HG03378 (cell line): ENCODE results near the gene RPS6KB2.

Source experiments
- ATAC-seq: cut with Tn5 transposase; IDR thresholded peaks from one replicate; pipeline ENCODE4 v1.9.1; 2021; ENCODE audit warnings: mild to moderate bottlenecking, moderate library complexity; ENCODE audit not compliant: unreplicated experiment

The RPS6KB2 gene

DNA sequence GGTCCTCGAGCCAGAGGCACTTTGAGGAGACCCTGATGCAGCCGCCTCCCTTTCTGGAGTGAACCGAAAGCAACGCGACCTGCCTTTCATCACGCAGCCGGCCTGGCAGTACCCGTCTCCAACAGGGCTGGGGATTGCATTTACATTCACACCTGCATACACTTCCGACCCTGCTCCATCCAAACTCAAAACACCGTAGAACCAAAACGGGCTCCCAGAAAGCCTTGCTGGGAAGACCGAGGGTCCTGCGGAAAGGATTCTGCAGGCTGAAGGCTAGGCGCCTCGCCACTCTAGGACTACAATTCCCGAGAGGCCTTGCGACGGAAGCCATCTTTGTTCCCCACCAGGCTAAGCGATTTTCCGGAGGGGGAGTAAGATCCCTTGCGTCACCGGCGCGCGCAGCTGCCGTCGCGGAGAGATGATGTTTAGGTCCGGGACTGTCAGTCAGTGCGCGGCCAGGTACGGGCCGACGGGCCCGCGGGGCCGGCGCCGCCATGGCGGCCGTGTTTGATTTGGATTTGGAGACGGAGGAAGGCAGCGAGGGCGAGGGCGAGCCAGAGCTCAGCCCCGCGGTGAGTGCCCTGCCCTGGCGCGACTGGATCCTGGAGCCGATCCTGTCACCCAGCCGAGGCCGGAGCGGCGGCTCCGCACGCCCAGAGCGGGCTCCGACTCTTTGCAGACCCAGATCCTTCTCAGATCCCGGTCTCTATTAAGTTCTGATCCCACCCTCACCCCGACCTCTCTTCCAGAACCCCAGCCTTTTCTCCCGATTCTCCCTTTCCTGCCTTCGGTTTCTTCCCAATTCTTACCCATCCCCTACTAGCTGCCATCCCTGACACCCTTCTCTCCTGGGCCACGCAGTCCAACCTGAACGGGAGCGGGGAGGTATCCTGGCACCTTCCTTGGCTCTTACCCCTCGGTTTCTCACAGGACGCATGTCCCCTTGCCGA is at the start of gene RPS6KB2:
RPS6KB2 (plus strand) TSS at position 443 of the 950 bp plus-strand sequence; CDS start at position 495, 52 bp downstream.
- peak; percentile 72 for ATAC-seq

DNA sequence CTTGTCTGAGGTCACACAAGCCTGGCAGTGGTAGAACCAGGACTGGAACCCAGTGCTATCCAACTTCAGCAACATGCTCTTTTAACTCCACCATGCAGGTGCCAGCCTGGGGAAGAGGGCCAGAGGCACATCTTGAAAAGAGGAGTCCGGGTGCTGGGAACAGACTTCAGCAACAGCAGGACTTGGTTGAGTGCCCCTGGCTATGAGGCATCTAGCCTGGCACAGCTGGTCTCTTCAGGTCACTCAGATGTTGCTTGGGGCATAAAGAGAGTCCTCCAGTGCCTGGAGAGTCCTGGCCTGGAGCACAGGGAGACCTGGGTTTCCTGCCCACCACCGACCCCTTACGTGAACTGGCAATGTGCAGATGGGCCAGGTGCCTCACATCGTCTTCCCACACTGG is 49.8 kb upstream of the RPS6KB2 start:
- ATAC-seq: no peak

GRCh38 chr11:67379061-67380058 is 48.9 kb upstream of the RPS6KB2 start:
- ATAC-seq: no peak

DNA sequence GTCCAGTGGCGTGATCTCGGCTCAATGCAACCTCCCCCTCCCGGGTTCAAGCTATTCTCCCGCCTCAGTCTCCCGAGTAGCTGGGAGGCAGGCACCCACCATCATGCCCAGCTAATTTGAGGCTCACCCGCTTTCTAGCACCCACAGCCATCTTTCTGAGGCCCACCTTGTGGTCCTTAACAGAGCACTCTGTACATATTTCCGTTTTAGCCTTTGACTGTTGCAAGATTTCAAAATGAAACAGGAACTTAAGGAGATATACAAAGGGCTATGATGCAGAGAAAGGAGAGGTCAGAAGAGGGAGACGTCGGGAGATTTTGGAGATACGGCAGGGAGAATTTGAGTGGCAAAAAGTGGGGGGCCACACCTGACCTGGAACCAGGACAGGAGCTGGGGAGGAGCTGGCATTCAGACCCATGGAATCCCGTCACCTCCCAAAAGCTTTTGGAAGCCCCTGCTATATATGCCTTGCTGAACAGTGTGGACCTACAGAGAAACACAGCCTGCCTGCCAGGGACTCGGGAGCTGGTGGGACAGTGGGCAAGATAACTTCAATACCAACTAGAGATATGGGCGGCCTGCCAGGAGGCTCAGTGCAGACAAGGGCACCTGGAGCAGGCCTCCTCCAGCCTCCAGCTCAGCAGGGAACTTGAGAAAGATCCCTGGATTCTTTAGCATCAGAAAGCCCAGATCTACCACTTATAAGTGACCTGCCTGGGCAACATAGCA is 46.9 kb upstream of the RPS6KB2 start:
- no peak for ATAC-seq

DNA sequence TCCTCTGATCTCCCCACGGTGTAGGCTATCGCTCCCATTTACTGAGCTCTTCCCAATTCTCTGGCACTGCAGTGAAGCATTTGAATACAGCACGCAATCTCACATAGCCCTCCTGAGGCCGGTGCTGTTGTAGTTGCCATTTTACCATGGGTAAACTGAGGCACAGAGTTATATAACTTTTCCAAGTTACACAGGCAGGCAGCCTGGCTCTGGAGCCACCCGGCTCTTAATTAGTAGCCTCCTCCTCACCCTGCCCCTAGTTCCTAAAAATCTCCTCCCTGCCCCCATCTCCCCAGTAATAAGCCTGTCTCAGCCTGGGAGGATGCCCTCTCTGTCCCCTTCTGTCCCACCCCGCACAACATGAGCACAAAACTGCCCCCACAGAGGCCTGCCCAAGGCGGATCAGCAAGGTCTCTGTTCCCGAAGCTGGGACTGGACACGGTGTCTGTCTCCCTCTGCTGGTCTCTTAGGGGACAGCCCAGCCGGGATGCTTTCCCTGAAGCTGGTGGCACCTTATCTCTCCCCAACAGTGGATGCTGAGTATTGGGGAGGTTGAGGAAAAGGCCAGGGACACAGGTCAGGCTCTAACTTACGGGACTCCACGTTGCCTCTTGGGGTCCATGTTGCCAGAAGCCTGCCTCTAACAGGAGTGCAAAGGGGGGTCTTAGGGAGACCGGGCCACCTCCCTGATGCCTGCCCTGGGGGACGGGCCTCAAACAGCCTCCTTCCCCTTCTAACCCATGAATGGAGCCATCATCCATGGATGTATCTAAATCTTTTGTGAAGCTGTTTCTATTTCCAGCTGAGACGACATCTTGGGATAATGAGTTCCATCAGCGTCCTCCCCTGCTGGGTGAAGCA is 45.8 kb upstream of the RPS6KB2 start:
- no peak for ATAC-seq

GRCh38 chr11:67384851-67385366 is 43.4 kb upstream of the RPS6KB2 start:
- no peak for ATAC-seq

DNA sequence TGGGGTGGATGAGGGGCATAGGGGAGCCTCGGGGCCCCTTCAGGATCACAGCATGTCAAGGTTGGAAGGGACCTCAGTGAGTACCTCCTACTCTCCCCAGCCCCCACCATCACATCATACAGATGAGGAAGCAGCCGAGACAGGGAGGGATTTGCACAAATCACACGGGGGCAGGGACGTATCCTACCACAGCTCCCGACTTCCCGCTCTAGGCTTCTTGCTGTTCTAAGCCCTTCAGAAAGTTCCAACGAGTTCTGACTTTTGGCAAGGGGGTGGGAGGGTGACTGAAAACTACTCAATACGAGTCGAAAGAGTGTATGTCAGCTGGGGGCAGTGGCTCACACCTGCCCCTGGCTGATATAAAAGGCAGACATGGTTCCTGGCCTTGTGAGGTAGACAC is 41.2 kb upstream of the RPS6KB2 start:
- no peak for ATAC-seq

DNA sequence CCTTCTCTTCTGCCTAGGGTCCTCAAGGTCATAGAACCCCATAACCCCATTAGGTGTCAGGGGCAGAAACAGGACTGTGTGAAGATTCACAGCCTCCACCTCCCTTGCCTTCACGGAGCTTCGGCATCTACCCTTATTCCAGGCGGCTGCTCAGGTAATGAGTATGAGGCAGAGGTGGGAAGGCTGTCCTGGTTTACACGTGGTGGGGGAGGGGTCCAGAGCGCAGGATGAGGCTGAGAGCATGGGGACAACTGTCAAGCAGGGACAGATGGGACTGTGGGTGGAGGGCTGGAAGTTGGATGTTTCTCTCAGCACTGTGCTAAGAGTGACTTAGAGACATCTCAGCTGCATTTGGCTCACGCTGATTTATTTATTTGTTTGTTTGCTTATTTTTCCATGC is 40.8 kb upstream of the RPS6KB2 start:
- no peak for ATAC-seq

DNA sequence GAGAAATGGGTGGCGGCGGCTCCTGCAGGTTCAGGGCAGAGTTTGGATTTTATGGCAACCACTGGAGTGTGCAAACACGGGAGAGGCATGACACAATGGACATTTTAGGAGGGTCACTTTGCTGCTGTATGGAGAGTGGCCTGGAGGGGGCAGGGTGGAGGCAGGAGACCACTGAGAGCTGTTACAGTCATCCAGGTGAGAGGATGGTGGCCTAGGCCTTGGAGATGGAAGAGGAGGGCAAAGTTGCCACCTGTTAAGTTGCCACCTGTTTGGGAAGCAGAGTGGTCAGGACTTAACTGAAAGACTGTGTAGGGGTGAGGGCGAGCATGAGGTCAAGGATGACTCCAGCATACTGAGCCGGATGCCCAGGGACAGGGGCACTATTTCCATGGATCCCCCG is 38.8 kb upstream of the RPS6KB2 start:
- no peak for ATAC-seq

GRCh38 chr11:67390947-67391303 is 37.4 kb upstream of the RPS6KB2 start:
- ATAC-seq: no peak

- no peak for ATAC-seq
Observed at GRCh38 chr11:67391304-67392182, 36.8 kb upstream of the RPS6KB2 start, which contains the start of gene RAD9A. RAD9A (plus strand) TSS chr11:67391986; CDS start chr11:67392045, 59 bp downstream.

GRCh38 chr11:67392183-67392715 is 36.0 kb upstream of the RPS6KB2 start:
- ATAC-seq: no peak

DNA sequence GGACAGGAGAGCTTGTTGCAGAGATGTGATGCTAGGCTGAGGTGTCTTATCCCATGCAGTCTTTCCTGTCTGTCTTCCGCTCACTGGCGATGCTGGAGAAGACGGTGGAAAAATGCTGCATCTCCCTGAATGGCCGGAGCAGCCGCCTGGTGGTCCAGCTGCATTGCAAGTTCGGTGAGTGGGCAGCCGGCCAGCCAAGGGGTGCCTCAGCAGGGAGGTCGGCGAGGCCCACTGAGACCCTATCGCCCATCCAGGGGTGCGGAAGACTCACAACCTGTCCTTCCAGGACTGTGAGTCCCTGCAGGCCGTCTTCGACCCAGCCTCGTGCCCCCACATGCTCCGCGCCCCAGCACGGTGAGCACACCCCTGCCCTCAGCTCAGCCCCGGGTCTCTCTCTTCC is 34.9 kb upstream of the RPS6KB2 start:
- no peak for ATAC-seq

GRCh38 chr11:67393990-67394389 is 34.3 kb upstream of the RPS6KB2 start:
- no peak for ATAC-seq

DNA sequence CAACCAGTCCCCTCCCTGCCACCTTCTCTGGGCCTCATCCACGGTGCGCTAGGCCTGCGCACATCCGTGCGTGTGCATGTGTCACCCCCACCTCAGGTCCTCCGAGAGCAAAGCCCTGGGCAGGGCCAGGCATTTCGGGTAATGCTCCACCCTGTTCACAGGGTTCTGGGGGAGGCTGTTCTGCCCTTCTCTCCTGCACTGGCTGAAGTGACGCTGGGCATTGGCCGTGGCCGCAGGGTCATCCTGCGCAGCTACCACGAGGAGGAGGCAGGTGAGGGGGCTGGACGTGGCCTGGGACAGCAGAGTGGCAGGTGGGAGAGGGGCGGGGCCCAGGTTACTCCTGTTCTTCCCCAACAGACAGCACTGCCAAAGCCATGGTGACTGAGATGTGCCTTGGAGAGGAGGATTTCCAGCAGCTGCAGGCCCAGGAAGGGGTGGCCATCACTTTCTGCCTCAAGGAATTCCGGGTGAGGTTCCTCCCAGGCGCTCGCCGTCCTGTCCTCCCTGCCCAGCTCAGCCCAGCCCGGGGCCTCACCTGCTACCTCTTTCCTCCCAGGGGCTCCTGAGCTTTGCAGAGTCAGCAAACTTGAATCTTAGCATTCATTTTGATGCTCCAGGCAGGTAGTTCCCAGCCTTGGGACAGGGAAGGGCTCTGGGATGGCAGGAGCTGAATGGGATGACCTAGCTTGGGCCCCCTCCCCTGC is 32.6 kb upstream of the RPS6KB2 start:
- no peak for ATAC-seq

GRCh38 chr11:67396259-67396581 is 32.1 kb upstream of the RPS6KB2 start:
- no peak for ATAC-seq

DNA sequence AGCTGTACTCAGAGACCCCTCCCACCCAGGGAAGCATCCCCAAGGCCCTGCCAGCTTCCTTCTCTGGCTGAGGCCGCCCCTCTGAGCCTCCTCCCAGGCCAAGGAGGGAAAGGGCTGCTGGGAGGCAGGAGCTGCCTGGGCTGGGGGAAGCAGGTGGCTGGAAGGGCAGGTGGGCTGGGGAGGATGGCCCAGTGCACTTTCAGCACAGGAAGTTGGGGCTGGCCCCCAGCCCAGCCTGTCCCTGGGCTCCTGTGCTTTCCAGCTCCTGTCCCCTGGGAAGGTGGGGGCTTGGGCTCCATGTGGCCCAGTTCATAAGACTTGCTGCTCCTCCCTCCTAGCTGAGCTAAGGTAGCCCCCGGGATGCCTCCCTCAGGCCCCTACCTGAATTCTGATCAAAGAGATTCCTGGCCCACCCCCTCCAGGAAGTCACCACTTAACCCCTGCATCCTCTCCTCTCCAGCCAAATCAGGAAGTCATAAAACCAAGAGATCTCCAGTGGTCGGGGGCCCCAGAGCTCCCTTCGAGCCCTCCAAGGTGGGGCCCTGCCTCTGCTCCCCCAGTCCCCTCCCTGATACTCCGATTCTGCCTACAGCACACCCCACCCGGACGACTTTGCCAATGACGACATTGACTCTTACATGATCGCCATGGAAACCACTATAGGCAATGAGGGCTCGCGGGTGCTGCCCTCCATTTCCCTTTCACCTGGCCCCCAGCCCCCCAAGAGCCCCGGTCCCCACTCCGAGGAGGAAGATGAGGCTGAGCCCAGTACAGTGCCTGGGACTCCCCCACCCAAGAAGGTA is 31.5 kb upstream of the RPS6KB2 start:
- ATAC-seq: no peak
